ENCODE results near the gene PRM2. TPM values are rescaled to one million over a fixed set of nuclear protein-coding genes. Genes with fewer than 3 reads are reported as not detected.

PRM2 gene
- total RNA-seq, 2 donors from 2014 or later: not detected

GRCh38 chr16:11253009-11253994 is 23.0 kb downstream of the PRM2 start:
- H3K4me3 ChIP-seq (ENCODE audit: low read length): no peak overlapping the region
- no peak overlapping the region for H3K9ac ChIP-seq (ENCODE audit: extremely low read depth, low read length, poor library complexity, severe bottlenecking)
- Mint-ChIP-seq H3K27ac (no peak overlapping the region), H3K4me3 (peak overlapping the region; percentile 81), H3K9me3 (no peaks in the 10 kb centered on the region), H3K4me1 (peaks cover 4% of the 10 kb centered on the region), H3K36me3 (ENCODE audit: low read depth) (no peaks in the 10 kb centered on the region), H3K27me3 (ENCODE audit: insufficient read depth) (peaks cover 3% of the 10 kb centered on the region)
- H3K9me3 ChIP-seq (ENCODE audit: control insufficient read depth, low read length): no peaks in the 10 kb centered on the region
- DNase-seq: no peak
- no peaks in the 10 kb centered on the region for H3K36me3 ChIP-seq (ENCODE audit: control insufficient read depth, insufficient read depth, low read length)
- no peaks in the 10 kb centered on the region for H3K27me3 ChIP-seq (ENCODE audit: control insufficient read depth, insufficient read depth, low read length, poor library complexity, severe bottlenecking)
- H3K27ac ChIP-seq (ENCODE audit: low read depth, low read length): no peak overlapping the region
- 89 to 100% methylated on average over 4 to 5 of the region's 5 CpGs for WGBS, 2 experiments (ENCODE audit: insufficient coverage in 1 of 2, insufficient read length in 1 of 2)
- no peak for TF ChIP-seq CTCF (conservative IDR thresholded peaks at IDR 0.05)
- H3K4me1 ChIP-seq (ENCODE audit: control insufficient read depth, insufficient read depth, low read length): no peaks in the 10 kb centered on the region

GRCh38 chr16:11252482-11252931 is 23.8 kb downstream of the PRM2 start:
- H3K27ac ChIP-seq (ENCODE audit: low read depth, low read length): no peak overlapping the region

More at GRCh38 chr16:11252482-11252931, 23.8 kb downstream of the PRM2 start:
- no peaks in the 10 kb centered on the region for H3K36me3 Mint-ChIP-seq (ENCODE audit: low read depth)
- H3K4me1 Mint-ChIP-seq: peaks cover 4% of the 10 kb centered on the region
- H3K9me3 ChIP-seq (ENCODE audit: control insufficient read depth, low read length): no peaks in the 10 kb centered on the region
- H3K9me3 Mint-ChIP-seq: no peaks in the 10 kb centered on the region
- 93 to 94% methylated on average over 7 to 8 of the region's 8 CpGs for WGBS, 2 experiments (ENCODE audit: insufficient coverage in 1 of 2, insufficient read length in 1 of 2)
- TF ChIP-seq CTCF (conservative IDR thresholded peaks at IDR 0.05): no peak
- peaks cover 3% of the 10 kb centered on the region for H3K27me3 Mint-ChIP-seq (ENCODE audit: insufficient read depth)
- no peak overlapping the region for H3K27ac Mint-ChIP-seq
- no peak for DNase-seq
- no peaks in the 10 kb centered on the region for H3K36me3 ChIP-seq (ENCODE audit: control insufficient read depth, insufficient read depth, low read length)
- H3K9ac ChIP-seq (ENCODE audit: extremely low read depth, low read length, poor library complexity, severe bottlenecking): no peak overlapping the region
- H3K4me3 ChIP-seq (ENCODE audit: low read length): no peak overlapping the region
- H3K27me3 ChIP-seq (ENCODE audit: control insufficient read depth, insufficient read depth, low read length, poor library complexity, severe bottlenecking): no peaks in the 10 kb centered on the region
- H3K4me1 ChIP-seq (ENCODE audit: control insufficient read depth, insufficient read depth, low read length): no peaks in the 10 kb centered on the region
- no peak overlapping the region for H3K4me3 Mint-ChIP-seq

Measured in endodermal cell (in vitro differentiated cells).